Panc1 (cell line): ENCODE measurements around the gene GAN. TPM values are rescaled to one million over a fixed set of nuclear protein-coding genes. Genes with fewer than 3 reads are reported as not detected.
A peak's percentile ranks its signal among the peaks of the same experiment; 100 is the strongest.

Source experiments
- ATAC-seq: fragments of 200-7000 bp; cut with Tn5 transposase; 2 replicates; pipeline ENCODE4 v1.9.1; 2020; ENCODE audit warnings: mild to moderate bottlenecking, moderate library complexity
- BruUV-seq: library from RNA; stranded (reverse); fragments of 400-500 nt; replicated peaks from 2 replicates; lab custom pipeline; 2021; lab: Mats Ljungman, UMichigan
- CTCF ChIA-PET: fragments of 300-600 bp; sonication (Branson Sonifier 250); formaldehyde crosslinking; loops from one replicate; lab custom pipeline; 2022; ENCODE audit warnings: antibody characterized with exemption; lab: Charles Lee
- POLR2A ChIA-PET: fragments of 300-600 bp; sonication (Branson Sonifier 250); formaldehyde crosslinking; loops from one replicate; lab custom pipeline; 2022; ENCODE audit warnings: antibody characterized with exemption; lab: Charles Lee
- DNase-seq: peaks from one replicate; pipeline ENCODE4 v3.0.0-alpha.2; 2010; ENCODE audit warnings: low read depth, low spot score
- H3K27ac ChIP-seq: 2 replicates; pipeline ENCODE4 v1.5.1; 2011; ENCODE audit warnings: mild to moderate bottlenecking, low read length, inconsistent platforms
- H3K27me3 ChIP-seq: fragments of 200-500 bp; sonication (Bioruptor generic); 2 replicates; pipeline ENCODE4 v1.6.0; 2014; ENCODE audit warnings: low read length, inconsistent platforms; ENCODE audit not compliant: control insufficient read depth, insufficient read depth
- H3K36me3 ChIP-seq: fragments of 200-500 bp; sonication (Bioruptor generic); 2 replicates; pipeline ENCODE4 v1.5.1; 2014; ENCODE audit warnings: inconsistent platforms, mild to moderate bottlenecking, low read length, moderate library complexity; ENCODE audit not compliant: control insufficient read depth, insufficient read depth
- H3K4me1 ChIP-seq: 2 replicates; pipeline ENCODE4 v1.5.1; 2011; ENCODE audit warnings: inconsistent platforms, mild to moderate bottlenecking, low read length, moderate library complexity; ENCODE audit not compliant: control insufficient read depth, insufficient read depth
- H3K4me3 ChIP-seq, 2 experiments: 2 replicates each; pipeline ENCODE4 v1.5.1; 2011 to 2012; ENCODE audit warnings: low read depth in 2 of 2, low read length in 2 of 2, mild to moderate bottlenecking in 2 of 2, inconsistent platforms in 1 of 2, moderate library complexity in 1 of 2
- H3K9me3 ChIP-seq: fragments of 200-500 bp; sonication (Bioruptor generic); 2 replicates; pipeline ENCODE4 v1.5.1; 2014; ENCODE audit warnings: low read depth, mild to moderate bottlenecking, inconsistent platforms, low read length, moderate library complexity; ENCODE audit not compliant: control insufficient read depth, insufficient read depth
- POLR2AphosphoS5 ChIP-seq: IDR thresholded peaks from 2 replicates; pipeline ENCODE4 v1.6.1; 2012; ENCODE audit warnings: mild to moderate bottlenecking, low read depth, low read length, moderate library complexity
- SIN3A ChIP-seq: IDR thresholded peaks from 2 replicates; pipeline ENCODE4 v1.6.1; 2012; ENCODE audit warnings: low read depth, mild to moderate bottlenecking, low read length, moderate library complexity, borderline replicate concordance; ENCODE audit not compliant: insufficient read depth
- TCF7L2 ChIP-seq: IDR thresholded peaks from 2 replicates; pipeline ENCODE4 v1.6.1; 2011; ENCODE audit warnings: mild to moderate bottlenecking, low read depth, low read length, inconsistent platforms
- in situ Hi-C: cut with HindIII; loops from 2 replicates; pipeline ENCODE4 v1.10.0; 2016; ENCODE audit warnings: low sequenced_read_pairs, low pct_unique_long_range_greater_than_20kb
- intact Hi-C: fragments of 100-400 bp; cut with micrococcal nuclease; formaldehyde crosslinking; loops from one replicate; pipeline ENCODE4 v1.10.0; 2022; ENCODE audit not compliant: unreplicated experiment
- total RNA-seq: library from RNA; stranded (reverse); gene quantifications from one replicate; pipeline ENCODE4 v1.2.1, GENCODE V29; 2021; ENCODE audit not compliant: unreplicated experiment
- TF ChIP-seq, protein P1 (sequence below), 2 experiments: IDR thresholded peaks; 2 replicates each; pipeline ENCODE4 v1.6.1; 2011 to 2012; ENCODE audit warnings: low read depth in 2 of 2, control low read depth in 1 of 2, low read length in 1 of 2, mild to moderate bottlenecking in 1 of 2, moderate library complexity in 1 of 2; ENCODE audit not compliant: insufficient read depth in 1 of 2
- TF ChIP-seq, protein P2 (sequence below): fragments of 450-650 bp; IDR thresholded peaks from 2 replicates; pipeline ENCODE4 v1.5.1; 2017; ENCODE audit warnings: mild to moderate bottlenecking

GAN gene
- total RNA-seq, 1 experiment from 2014 or later = 9.1 TPM

DNA sequence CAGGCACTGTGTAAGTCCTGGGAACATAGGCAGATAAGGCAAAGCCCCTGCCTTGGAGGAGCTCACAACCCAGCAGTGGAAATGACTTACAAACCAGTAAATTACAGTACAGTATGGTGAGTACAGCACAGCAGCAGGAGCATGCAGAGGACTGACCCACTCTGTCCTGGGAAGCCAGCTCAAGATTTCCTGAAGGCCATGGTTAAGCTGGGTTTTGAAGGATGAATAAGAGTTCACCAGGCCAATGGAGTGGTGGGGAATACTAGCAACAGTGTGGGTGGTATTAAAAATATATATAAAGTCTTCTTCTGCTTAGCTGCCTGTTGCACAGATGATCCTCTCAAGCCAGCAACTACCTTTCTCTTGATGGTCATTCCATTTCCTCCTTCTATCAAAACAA lies 3.0 kb upstream of the GAN start:
- Histone ChIP-seq H3K4me3 (no peak overlapping the region), H3K27ac (no peak overlapping the region), H3K27me3 (no peaks in the 10 kb centered on the region), H3K36me3 (peaks cover 6% of the 10 kb centered on the region; the same call in 1 of the 2 replicates), H3K4me1 (no peaks in the 10 kb centered on the region), H3K9me3 (no peaks in the 10 kb centered on the region)
- no peak for TF ChIP-seq SIN3A
- TF ChIP-seq, protein P1, sequence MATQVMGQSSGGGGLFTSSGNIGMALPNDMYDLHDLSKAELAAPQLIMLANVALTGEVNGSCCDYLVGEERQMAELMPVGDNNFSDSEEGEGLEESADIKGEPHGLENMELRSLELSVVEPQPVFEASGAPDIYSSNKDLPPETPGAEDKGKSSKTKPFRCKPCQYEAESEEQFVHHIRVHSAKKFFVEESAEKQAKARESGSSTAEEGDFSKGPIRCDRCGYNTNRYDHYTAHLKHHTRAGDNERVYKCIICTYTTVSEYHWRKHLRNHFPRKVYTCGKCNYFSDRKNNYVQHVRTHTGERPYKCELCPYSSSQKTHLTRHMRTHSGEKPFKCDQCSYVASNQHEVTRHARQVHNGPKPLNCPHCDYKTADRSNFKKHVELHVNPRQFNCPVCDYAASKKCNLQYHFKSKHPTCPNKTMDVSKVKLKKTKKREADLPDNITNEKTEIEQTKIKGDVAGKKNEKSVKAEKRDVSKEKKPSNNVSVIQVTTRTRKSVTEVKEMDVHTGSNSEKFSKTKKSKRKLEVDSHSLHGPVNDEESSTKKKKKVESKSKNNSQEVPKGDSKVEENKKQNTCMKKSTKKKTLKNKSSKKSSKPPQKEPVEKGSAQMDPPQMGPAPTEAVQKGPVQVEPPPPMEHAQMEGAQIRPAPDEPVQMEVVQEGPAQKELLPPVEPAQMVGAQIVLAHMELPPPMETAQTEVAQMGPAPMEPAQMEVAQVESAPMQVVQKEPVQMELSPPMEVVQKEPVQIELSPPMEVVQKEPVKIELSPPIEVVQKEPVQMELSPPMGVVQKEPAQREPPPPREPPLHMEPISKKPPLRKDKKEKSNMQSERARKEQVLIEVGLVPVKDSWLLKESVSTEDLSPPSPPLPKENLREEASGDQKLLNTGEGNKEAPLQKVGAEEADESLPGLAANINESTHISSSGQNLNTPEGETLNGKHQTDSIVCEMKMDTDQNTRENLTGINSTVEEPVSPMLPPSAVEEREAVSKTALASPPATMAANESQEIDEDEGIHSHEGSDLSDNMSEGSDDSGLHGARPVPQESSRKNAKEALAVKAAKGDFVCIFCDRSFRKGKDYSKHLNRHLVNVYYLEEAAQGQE (IDR thresholded peaks at IDR 0.05; ENCODE audit: insufficient read depth in 1 of 2, low read depth in 2 of 2, low read length in 1 of 2) = no peak
- no peak for TF ChIP-seq POLR2AphosphoS5
- TF ChIP-seq TCF7L2 = no peak
- TF ChIP-seq, protein P2, sequence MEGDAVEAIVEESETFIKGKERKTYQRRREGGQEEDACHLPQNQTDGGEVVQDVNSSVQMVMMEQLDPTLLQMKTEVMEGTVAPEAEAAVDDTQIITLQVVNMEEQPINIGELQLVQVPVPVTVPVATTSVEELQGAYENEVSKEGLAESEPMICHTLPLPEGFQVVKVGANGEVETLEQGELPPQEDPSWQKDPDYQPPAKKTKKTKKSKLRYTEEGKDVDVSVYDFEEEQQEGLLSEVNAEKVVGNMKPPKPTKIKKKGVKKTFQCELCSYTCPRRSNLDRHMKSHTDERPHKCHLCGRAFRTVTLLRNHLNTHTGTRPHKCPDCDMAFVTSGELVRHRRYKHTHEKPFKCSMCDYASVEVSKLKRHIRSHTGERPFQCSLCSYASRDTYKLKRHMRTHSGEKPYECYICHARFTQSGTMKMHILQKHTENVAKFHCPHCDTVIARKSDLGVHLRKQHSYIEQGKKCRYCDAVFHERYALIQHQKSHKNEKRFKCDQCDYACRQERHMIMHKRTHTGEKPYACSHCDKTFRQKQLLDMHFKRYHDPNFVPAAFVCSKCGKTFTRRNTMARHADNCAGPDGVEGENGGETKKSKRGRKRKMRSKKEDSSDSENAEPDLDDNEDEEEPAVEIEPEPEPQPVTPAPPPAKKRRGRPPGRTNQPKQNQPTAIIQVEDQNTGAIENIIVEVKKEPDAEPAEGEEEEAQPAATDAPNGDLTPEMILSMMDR = no peak
- ChIA-PET CTCF (no interaction called here), POLR2A (no interaction called here)
- intact Hi-C loops (no loop called here), in situ Hi-C loops (no loop called here)
- ATAC-seq = no peak
- BruUV-seq = no TSS peak
- DNase-seq = no peak

DNA sequence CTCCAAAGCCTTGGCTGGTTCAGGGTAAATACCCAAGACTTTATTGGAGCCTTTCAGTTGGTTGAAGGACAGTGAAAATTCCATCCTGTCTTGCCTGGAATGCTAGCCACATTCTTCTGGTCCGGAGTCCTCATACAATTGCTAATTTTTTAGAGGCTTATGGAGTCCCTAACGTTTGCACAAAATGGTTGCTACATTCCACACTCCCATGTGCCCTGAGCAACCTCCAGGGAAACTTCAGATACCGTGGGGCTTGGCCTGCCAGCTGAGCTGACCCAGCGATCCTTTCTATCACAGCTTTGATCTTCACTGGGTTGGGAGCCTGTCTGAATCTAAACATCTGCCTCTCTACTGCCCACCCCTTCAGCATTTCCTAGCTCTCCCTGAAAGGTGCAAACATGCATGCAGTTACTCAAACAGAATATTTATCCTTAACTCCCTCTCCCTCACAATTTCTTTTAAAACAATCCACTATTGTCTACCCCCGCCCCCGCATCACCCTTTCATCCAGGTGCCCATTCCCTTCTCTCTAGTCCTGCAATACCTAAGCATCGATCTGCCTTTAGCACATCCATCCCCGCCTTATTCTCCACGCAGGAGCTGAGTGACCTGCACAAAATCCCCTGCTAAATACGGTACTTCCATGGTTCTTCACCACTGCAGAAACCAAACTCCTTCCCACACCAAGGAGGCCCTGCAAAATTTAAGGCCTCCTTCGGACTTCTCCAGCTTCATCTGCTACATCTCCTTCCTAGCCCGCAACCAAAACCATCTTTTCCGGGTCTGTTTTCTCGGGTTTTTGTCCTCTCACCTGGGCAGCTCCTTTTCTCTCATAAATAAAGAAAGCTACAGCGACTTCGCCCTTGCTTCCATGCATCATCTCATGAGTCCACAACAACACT lies 810 bp upstream of the GAN start:
- CTCF ChIA-PET = no interaction called here
- ATAC-seq = no peak

More for the DNA sequence above, 810 bp upstream of the GAN start:
- H3K4me1 ChIP-seq = peaks cover 3% of the 10 kb centered on the region
- H3K9me3 ChIP-seq = no peaks in the 10 kb centered on the region
- H3K4me3 ChIP-seq = peak overlapping the region; percentile 95
- H3K27me3 ChIP-seq = no peaks in the 10 kb centered on the region
- in situ Hi-C loops (no loop called here), intact Hi-C loops (no loop called here)
- peak overlapping the region; percentile 85 for H3K27ac ChIP-seq
- peaks cover 6% of the 10 kb centered on the region; the same call in 1 of the 2 replicates for H3K36me3 ChIP-seq
- no peak for DNase-seq
- TSS peak; percentile 91 for BruUV-seq
- no peak for TF ChIP-seq POLR2AphosphoS5
- TF ChIP-seq, protein P2 = no peak
- no peak for TF ChIP-seq SIN3A
- no peak for TF ChIP-seq TCF7L2
- TF ChIP-seq, protein P1 (IDR thresholded peaks at IDR 0.05; ENCODE audit: insufficient read depth in 1 of 2, low read depth in 2 of 2, low read length in 1 of 2) = no peak
- POLR2A ChIA-PET = interaction anchor here (0.5 to 0.7 kb wide), 2 partner anchors 27 to 281 kb away, joined by 3 read pairs; no protein-coding TSS in a partner anchor
